Testis (tissue), 3 donors: ENCODE data around the gene RNF169. TPM values are rescaled to one million over a fixed set of nuclear protein-coding genes. Genes with fewer than 3 reads are reported as not detected.

Source experiments
- DNase-seq: peaks from one replicate; pipeline ENCODE4 v3.0.0-alpha.2; 2019
- H3K27ac ChIP-seq, 2 donors: fragments of 200-600 bp; sonication (generic); one replicate each; pipeline ENCODE4 v1.5.1; 2019
- H3K27me3 ChIP-seq: fragments of 200-600 bp; sonication (generic); one replicate; pipeline ENCODE4 v1.5.1; 2019
- H3K36me3 ChIP-seq: fragments of 200-600 bp; sonication (generic); one replicate; pipeline ENCODE4 v1.5.1; 2017; ENCODE audit warnings: low read depth; ENCODE audit errors: missing control alignments
- H3K4me1 ChIP-seq: fragments of 200-600 bp; sonication (generic); one replicate; pipeline ENCODE4 v1.5.1; 2019
- H3K4me3 ChIP-seq, 2 donors: fragments of 200-600 bp; sonication (generic); one replicate each; pipeline ENCODE4 v1.5.1; 2017 to 2019
- H3K9me3 ChIP-seq: fragments of 200-600 bp; sonication (generic); one replicate; pipeline ENCODE4 v1.5.1; 2017
- POLR2A ChIP-seq: fragments of 450-650 bp; IDR thresholded peaks from one replicate; pipeline ENCODE4 v1.6.1; 2017; ENCODE audit warnings: antibody characterized with exemption, mild to moderate bottlenecking, moderate library complexity
- WGBS, 2 donors: methylation state at CpG; one replicate each; pipeline ENCODE4 v1.1.5; 2018; 5-methylcytosine and 5-hydroxymethylcytosine counted together
- intact Hi-C: fragments of 100-400 bp; cut with DNase I; formaldehyde crosslinking; loops from one replicate; pipeline ENCODE4 v1.15.1; 2023; ENCODE audit warnings: low total_unique reads
- polyA plus RNA-seq: library from polyadenylated mRNA; stranded (reverse); fragments of 350-450 nt; fragmentation: Illumina TruSeq; extraction: RNeasy Lipid Tissue Mini Kit (QIAGEN cat#74804); gene quantifications from one replicate; pipeline ENCODE4 v1.2.3, GENCODE V29; 2014; ENCODE audit warnings: low read depth, low replicate concordance; ENCODE audit not compliant: insufficient read depth
- total RNA-seq, 2 donors: library from RNA; depleted of rRNA; stranded (reverse); fragments of >200 nt; gene quantifications; one replicate each; pipeline ENCODE4 v1.2.3, GENCODE V29; 2016
- TF ChIP-seq, protein P1 (sequence below), 3 experiments: fragments of 450-650 bp in 2 of 3; fragments of 200-600 bp in 1 of 3; sonication (generic) in 1 of 3; IDR thresholded peaks; one replicate each; pipeline ENCODE4 v1.5.1; 2016 to 2019; ENCODE audit warnings: antibody characterized with exemption in 3 of 3, mild to moderate bottlenecking in 2 of 3, moderate library complexity in 1 of 3

Gene RNF169
- total and polyA plus RNA-seq, 3 donors from 2014 or later: 7.2 to 19.4 (median 19.3) TPM

DNA sequence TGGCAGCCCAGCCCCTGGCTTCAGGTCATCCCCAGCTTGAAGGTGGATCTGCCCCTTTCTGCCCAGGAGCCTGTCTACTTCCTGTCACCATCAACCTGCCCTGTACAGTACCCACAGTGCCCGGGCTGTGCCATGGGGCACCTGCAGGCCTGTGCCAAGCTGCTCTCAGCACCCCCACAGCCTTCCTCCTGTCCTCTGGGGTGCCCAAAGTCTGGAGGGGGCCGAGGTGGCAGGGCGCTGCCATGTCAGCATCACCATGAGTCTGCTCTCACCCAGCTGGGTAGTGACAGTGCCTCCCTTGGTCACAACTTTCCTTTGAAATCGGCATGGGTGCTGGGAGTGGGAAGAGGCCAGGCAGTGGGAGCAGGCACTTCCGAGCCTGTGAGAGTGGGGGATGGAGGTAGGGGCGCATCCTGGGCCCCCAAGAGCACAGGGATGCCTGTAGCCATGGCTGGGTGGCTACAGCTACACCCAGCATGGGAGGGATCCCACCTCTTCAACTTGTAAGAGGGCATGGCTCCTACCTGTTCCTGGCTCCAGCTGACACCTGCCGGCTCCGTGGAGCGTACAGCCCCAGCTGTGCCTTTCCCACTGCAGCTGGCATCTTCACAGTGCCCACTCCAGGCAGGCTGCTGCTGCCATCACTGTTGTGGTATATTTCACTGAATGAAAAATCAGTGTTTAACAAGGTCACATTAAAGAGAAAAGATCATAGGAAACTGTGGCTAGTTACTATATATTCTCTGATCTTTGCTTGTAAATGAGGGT lies 42.9 kb downstream of the RNF169 start:
- 75 to 87% methylated on average over 4 to 9 of the region's 9 CpGs for WGBS, 2 donors
- H3K36me3 ChIP-seq: no peaks in the 10 kb centered on the region
- DNase-seq: no peak
- H3K27me3 ChIP-seq: no peaks in the 10 kb centered on the region
- H3K9me3 ChIP-seq: no peaks in the 10 kb centered on the region
- H3K4me1 ChIP-seq: no peaks in the 10 kb centered on the region
- TF ChIP-seq, protein P1, sequence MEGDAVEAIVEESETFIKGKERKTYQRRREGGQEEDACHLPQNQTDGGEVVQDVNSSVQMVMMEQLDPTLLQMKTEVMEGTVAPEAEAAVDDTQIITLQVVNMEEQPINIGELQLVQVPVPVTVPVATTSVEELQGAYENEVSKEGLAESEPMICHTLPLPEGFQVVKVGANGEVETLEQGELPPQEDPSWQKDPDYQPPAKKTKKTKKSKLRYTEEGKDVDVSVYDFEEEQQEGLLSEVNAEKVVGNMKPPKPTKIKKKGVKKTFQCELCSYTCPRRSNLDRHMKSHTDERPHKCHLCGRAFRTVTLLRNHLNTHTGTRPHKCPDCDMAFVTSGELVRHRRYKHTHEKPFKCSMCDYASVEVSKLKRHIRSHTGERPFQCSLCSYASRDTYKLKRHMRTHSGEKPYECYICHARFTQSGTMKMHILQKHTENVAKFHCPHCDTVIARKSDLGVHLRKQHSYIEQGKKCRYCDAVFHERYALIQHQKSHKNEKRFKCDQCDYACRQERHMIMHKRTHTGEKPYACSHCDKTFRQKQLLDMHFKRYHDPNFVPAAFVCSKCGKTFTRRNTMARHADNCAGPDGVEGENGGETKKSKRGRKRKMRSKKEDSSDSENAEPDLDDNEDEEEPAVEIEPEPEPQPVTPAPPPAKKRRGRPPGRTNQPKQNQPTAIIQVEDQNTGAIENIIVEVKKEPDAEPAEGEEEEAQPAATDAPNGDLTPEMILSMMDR (IDR thresholded peaks at IDR 0.05): no peak
- H3K4me3 ChIP-seq: no peak overlapping the region
- no peak overlapping the region for H3K27ac ChIP-seq
- intact Hi-C loops: no loop called here

DNA sequence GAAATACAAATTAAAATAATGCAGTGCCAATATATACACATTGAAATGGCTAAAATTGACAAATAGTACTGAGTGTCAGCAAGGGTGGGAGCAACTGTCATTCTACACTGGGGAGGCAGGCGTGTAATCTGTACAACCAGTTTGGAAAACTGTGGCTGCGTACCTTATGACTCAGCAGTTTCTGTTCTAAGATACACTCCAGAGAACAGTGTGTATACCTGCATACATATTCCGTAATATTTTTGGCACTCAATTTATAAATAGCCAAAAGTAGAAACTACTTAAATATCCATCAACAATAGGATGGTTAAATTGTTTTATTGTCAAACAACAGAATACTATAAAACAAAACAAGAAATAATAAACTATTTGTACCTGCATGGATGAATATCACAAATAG lies 57.6 kb downstream of the RNF169 start:
- H3K27ac ChIP-seq: no peak overlapping the region
- no peak for TF ChIP-seq POLR2A
- TF ChIP-seq, protein P1 (IDR thresholded peaks at IDR 0.05): no peak
- H3K27me3 ChIP-seq: no peaks in the 10 kb centered on the region
- H3K36me3 ChIP-seq: no peaks in the 10 kb centered on the region
- no peaks in the 10 kb centered on the region for H3K4me1 ChIP-seq
- intact Hi-C loops: no loop called here
- no peaks in the 10 kb centered on the region for H3K9me3 ChIP-seq
- H3K4me3 ChIP-seq: no peak overlapping the region
- DNase-seq: no peak
- WGBS, 2 donors: 88 to 92% methylated on average over 3 of the region's 3 CpGs

DNA sequence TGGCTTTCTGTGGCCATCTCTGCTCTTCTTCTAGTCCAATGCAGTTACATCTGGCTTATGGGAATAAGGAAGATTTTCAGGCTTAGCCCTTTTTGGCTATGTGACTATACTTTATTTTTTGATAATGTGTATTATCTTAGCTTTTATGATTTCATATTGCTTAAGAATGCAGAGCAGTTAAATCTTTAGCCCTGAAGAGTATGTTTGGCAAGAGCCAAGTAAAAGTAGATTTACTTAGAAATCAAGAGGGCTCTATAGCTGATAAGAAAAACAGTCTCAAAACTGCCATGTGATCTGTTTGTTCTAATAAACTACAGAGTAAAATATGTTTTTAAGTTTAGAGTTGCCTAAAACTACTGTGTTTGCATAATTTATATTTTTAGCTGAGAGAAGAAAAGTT lies 61.2 kb downstream of the RNF169 start:
- no peak overlapping the region for H3K27ac ChIP-seq
- no peaks in the 10 kb centered on the region for H3K36me3 ChIP-seq
- intact Hi-C loops: no loop called here
- H3K27me3 ChIP-seq: no peaks in the 10 kb centered on the region
- TF ChIP-seq, protein P1 (IDR thresholded peaks at IDR 0.05): no peak
- no peak for TF ChIP-seq POLR2A
- no peaks in the 10 kb centered on the region for H3K4me1 ChIP-seq
- DNase-seq: no peak
- no peak overlapping the region for H3K4me3 ChIP-seq
- H3K9me3 ChIP-seq: no peaks in the 10 kb centered on the region

DNA sequence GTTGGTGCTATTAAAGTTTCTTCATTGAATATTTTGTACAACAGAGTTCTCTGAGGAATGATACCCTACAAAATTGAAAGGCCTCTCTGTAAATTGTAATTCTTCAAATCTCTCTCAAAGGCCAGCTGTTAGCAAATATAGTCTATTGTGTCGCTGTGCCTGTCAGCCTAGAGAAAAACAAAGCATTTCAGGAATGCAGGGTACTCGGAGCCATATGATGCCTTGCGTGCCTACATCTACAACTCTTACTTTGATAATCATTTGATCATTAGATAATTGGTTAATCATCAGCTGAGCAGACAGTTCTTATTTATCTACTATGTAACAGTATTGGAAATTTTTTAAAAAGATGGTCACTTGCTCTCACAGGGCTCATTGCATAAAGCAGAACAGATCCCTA lies 67.3 kb downstream of the RNF169 start:
- Histone ChIP-seq H3K4me3 (no peak overlapping the region), H3K27me3 (no peaks in the 10 kb centered on the region), H3K36me3 (no peaks in the 10 kb centered on the region), H3K4me1 (peaks cover 13% of the 10 kb centered on the region), H3K27ac (no peak overlapping the region), H3K9me3 (no peaks in the 10 kb centered on the region)
- WGBS, 2 donors: 72 to 81% methylated on average over 3 of the region's 3 CpGs
- intact Hi-C loops: no loop called here
- TF ChIP-seq POLR2A: no peak
- TF ChIP-seq, protein P1 (IDR thresholded peaks at IDR 0.05): no peak
- no peak for DNase-seq

DNA sequence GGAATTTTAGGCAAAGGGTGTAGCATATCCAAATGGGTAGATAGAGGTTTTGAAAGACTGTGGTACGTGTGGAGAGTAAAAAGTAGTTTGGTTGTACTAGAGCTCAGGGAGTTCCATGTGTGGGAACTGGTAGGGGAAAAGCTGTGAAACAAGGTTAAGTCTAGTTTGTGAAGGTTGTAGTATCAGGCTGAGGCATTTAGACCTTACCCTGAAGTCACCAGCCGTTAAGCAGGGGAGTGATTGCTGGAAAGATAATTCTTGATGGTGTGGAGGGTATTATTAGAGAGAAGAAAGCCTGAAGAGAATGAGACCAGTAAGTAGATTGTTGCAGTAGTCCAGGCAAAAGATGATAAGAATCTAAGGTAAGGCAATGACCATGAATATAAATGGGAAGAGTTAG lies 68.0 kb downstream of the RNF169 start:
- no peak overlapping the region for H3K27ac ChIP-seq
- TF ChIP-seq, protein P1 (IDR thresholded peaks at IDR 0.05): no peak
- TF ChIP-seq POLR2A: no peak
- 87 to 90% methylated on average over 2 of the region's 2 CpGs for WGBS, 2 donors
- H3K4me1 ChIP-seq: peaks cover 13% of the 10 kb centered on the region
- no peaks in the 10 kb centered on the region for H3K9me3 ChIP-seq
- no peaks in the 10 kb centered on the region for H3K27me3 ChIP-seq
- intact Hi-C loops: no loop called here
- no peaks in the 10 kb centered on the region for H3K36me3 ChIP-seq
- no peak for DNase-seq
- H3K4me3 ChIP-seq: no peak overlapping the region
